Ovary (tissue), 9 donors: ENCODE results near the gene ETFA. TPM values are rescaled to one million over a fixed set of nuclear protein-coding genes. Genes with fewer than 3 reads are reported as not detected.

Experiments
- DNase-seq, 5 donors: peaks; one replicate each; pipeline ENCODE4 v3.0.0-alpha.2; 2019 to 2020
- H3K27ac ChIP-seq, 2 donors: fragments of 200-600 bp; one replicate each; pipeline versions ENCODE4 v1.5.1 to v1.8.0; 2019 to 2022
- H3K27me3 ChIP-seq: fragments of 200-600 bp; one replicate; pipeline ENCODE4 v1.8.0; 2022
- H3K36me3 ChIP-seq: fragments of 200-600 bp; sonication (generic); one replicate; pipeline ENCODE4 v1.5.1; 2019
- H3K4me1 ChIP-seq: one replicate; pipeline ENCODE4 v1.8.1; 2013; ENCODE audit warnings: mild to moderate bottlenecking, moderate library complexity; ENCODE audit not compliant: insufficient read depth
- H3K4me3 ChIP-seq: fragments of 200-600 bp; sonication (generic); one replicate; pipeline ENCODE4 v1.5.1; 2017
- H3K9me3 ChIP-seq, 2 donors: fragments of 200-600 bp in 1 of 2; sonication (generic) in 1 of 2; one replicate each; pipeline versions ENCODE4 v1.5.1 to v1.8.1; 2013 to 2019; ENCODE audit warnings: mild to moderate bottlenecking in 1 of 2, moderate library complexity in 1 of 2
- CTCF ChIP-seq, 3 donors: fragments of 450-650 bp in 2 of 3; fragments of 200-600 bp in 1 of 3; IDR thresholded peaks; one replicate each; pipeline versions ENCODE4 v1.5.1 to v1.8.0; 2016 to 2022; ENCODE audit warnings: antibody characterized with exemption in 3 of 3, mild to moderate bottlenecking in 1 of 3
- EP300 ChIP-seq: sonication (generic); formaldehyde crosslinking; IDR thresholded peaks from one replicate; pipeline ENCODE4 v1.6.1; 2017; ENCODE audit warnings: antibody characterized with exemption
- POLR2A ChIP-seq: fragments of 450-650 bp; IDR thresholded peaks from one replicate; pipeline ENCODE4 v1.6.1; 2017; ENCODE audit warnings: antibody characterized with exemption, mild to moderate bottlenecking, moderate library complexity
- WGBS, 3 donors: extraction: QIAGEN DNeasy Blood & Tissue Kit in 1 of 3; methylation state at CpG; one replicate each; pipeline versions ENCODE4 v1.1.5 to v1.1.7; 2013 to 2017; 5-methylcytosine and 5-hydroxymethylcytosine counted together
- intact Hi-C, 4 donors: fragments of 100-400 bp; cut with DNase I; formaldehyde crosslinking; loops; one replicate each; pipeline versions ENCODE4 v1.11.0 to v1.15.1; 2022 to 2023
- polyA plus RNA-seq, 2 donors: library from polyadenylated mRNA; stranded (reverse); fragments of 200-250 nt in 1 of 2; fragments of 350-450 nt in 1 of 2; fragmentation: Illumina TruSeq in 1 of 2; extraction: RNeasy Lipid Tissue Mini Kit (QIAGEN cat#74804) in 1 of 2; gene quantifications; one replicate each; pipeline ENCODE4 v1.2.3, GENCODE V29; 2013 to 2014
- total RNA-seq, 7 donors: library from RNA; depleted of rRNA in 2 of 7; stranded (reverse); fragments of >200 nt in 2 of 7; fragmentation: NEBNext Ultra II Directional in 3 of 7; extraction: Animal tissue kit (Norgen Biotek cat#: 25700) in 3 of 7; gene quantifications; one replicate each; pipeline versions ENCODE4 v1.1.0 to v1.2.4, GENCODE V29; 2016 to 2023
- donor health status: DM: no; HTN: no; CAD: no; lungs with moderate emphysema.
- donor health status: DM: no; HTN: no; CAD: no.
- donor health status: Bipolar disorder and iron deficiency.
- donor health status: DM: yes; HTN: yes; CAD: no.
- donor health status: DM: no; HTN: no; CAD: no.
- donor health status: DM: yes; HTN: yes; CAD: no.

Gene ETFA
- total and polyA plus RNA-seq, 9 donors = 45.8 to 97.4 (median 71.7) TPM

GRCh38 chr15:76174654-76175053 lies 136.6 kb downstream of the ETFA start:
- Histone ChIP-seq H3K9me3 (no peaks in the 10 kb centered on the region), H3K27ac (no peak overlapping the region), H3K27me3 (no peaks in the 10 kb centered on the region), H3K36me3 (no peaks in the 10 kb centered on the region), H3K4me3 (no peak overlapping the region), H3K4me1 (peaks cover 1% of the 10 kb centered on the region)
- no peak for DNase-seq
- 94 to 95% (median 95%) methylated on average over 5 of the region's 5 CpGs for WGBS, 3 donors
- intact Hi-C loops = no loop called here
- TF ChIP-seq EP300 = no peak

GRCh38 chr15:76173317-76173834 lies 137.9 kb downstream of the ETFA start:
- Histone ChIP-seq H3K27ac (no peak overlapping the region), H3K36me3 (no peaks in the 10 kb centered on the region), H3K4me3 (no peak overlapping the region), H3K27me3 (no peaks in the 10 kb centered on the region), H3K9me3 (no peaks in the 10 kb centered on the region), H3K4me1 (peaks cover 1% of the 10 kb centered on the region)
- DNase-seq = no peak
- intact Hi-C loops = no loop called here
- TF ChIP-seq CTCF (IDR thresholded peaks at IDR 0.05) (no peak), POLR2A (no peak), EP300 (no peak)
- 84 to 93% (median 90%) methylated on average over 8 of the region's 8 CpGs for WGBS, 3 donors

- no peaks in the 10 kb centered on the region for H3K27me3 ChIP-seq
- 45 to 64% (median 50%) methylated on average over 16 of the region's 16 CpGs for WGBS, 3 donors
- no peak overlapping the region for H3K27ac ChIP-seq
- peaks cover 1% of the 10 kb centered on the region for H3K4me1 ChIP-seq
- no peak for DNase-seq
- TF ChIP-seq EP300 = no peak
- no peak for TF ChIP-seq POLR2A
- TF ChIP-seq CTCF (IDR thresholded peaks at IDR 0.05) = no peak
- H3K36me3 ChIP-seq = no peaks in the 10 kb centered on the region
- intact Hi-C loops = no loop called here
- H3K4me3 ChIP-seq = no peak overlapping the region
- no peaks in the 10 kb centered on the region for H3K9me3 ChIP-seq
Measured at GRCh38 chr15:76172782-76173181, 138.5 kb downstream of the ETFA start.

GRCh38 chr15:76169911-76170800 lies 141.1 kb downstream of the ETFA start:
- Histone ChIP-seq H3K27me3 (no peaks in the 10 kb centered on the region), H3K9me3 (no peaks in the 10 kb centered on the region), H3K4me1 (peaks cover 1% of the 10 kb centered on the region), H3K4me3 (no peak overlapping the region), H3K36me3 (no peaks in the 10 kb centered on the region), H3K27ac (no peak overlapping the region)
- no peak for DNase-seq
- intact Hi-C loops = no loop called here
- no peak for TF ChIP-seq CTCF (IDR thresholded peaks at IDR 0.05)
- no peak for TF ChIP-seq EP300
- no peak for TF ChIP-seq POLR2A
- WGBS, 3 donors = 63 to 72% (median 67%) methylated on average over 16 of the region's 16 CpGs

- Histone ChIP-seq H3K4me1 (peaks cover 4% of the 10 kb centered on the region), H3K27ac (no peak overlapping the region), H3K9me3 (no peaks in the 10 kb centered on the region), H3K4me3 (no peak overlapping the region), H3K36me3 (no peaks in the 10 kb centered on the region), H3K27me3 (no peaks in the 10 kb centered on the region)
- intact Hi-C loops = no loop called here
- 81 to 88% (median 83%) methylated on average over 4 of the region's 4 CpGs for WGBS, 3 donors
- no peak for DNase-seq
- TF ChIP-seq EP300 (no peak), POLR2A (no peak)
Measured at GRCh38 chr15:76169018-76169417, 142.3 kb downstream of the ETFA start.
